PC-3 (cell line): ENCODE data around the gene ASH1L. TPM values are rescaled to one million over a fixed set of nuclear protein-coding genes. Genes with fewer than 3 reads are reported as not detected.
"Not testable (repeated sequence)": the region's sequence is repeated elsewhere in the genome, so short reads cannot be mapped to it uniquely, and the experiment has no call there.

Experiments used
- ATAC-seq: fragments of 200-7000 bp; cut with Tn5 transposase; 2 replicates; pipeline ENCODE4 v1.9.1; 2020; ENCODE audit warnings: mild to moderate bottlenecking, moderate library complexity
- BruUV-seq: library from RNA; stranded (reverse); fragments of 400-500 nt; replicated peaks from 2 replicates; lab custom pipeline; 2021; lab: Mats Ljungman, UMichigan
- CTCF ChIA-PET: fragments of 300-600 bp; sonication (Branson Sonifier 250); formaldehyde crosslinking; loops from one replicate; lab custom pipeline; 2022; ENCODE audit warnings: antibody characterized with exemption; lab: Charles Lee
- POLR2A ChIA-PET: fragments of 300-600 bp; sonication (Branson Sonifier 250); formaldehyde crosslinking; loops from one replicate; lab custom pipeline; 2022; ENCODE audit warnings: antibody characterized with exemption; ENCODE audit not compliant: unreplicated experiment; lab: Charles Lee
- DNase-seq: peaks from one replicate; pipeline ENCODE4 v3.0.0-alpha.2; 2015
- H2AFZ ChIP-seq: fragments of 300-600 bp; sonication (generic); 2 replicates; pipeline ENCODE4 v1.6.0; 2016; ENCODE audit warnings: antibody characterized with exemption, low read length
- H3F3A ChIP-seq: fragments of 300-600 bp; sonication (generic); one replicate; pipeline ENCODE4 v1.6.0; 2017; ENCODE audit warnings: antibody characterized with exemption, low read length, control low read depth, mild to moderate bottlenecking; ENCODE audit not compliant: unreplicated experiment
- H3K27ac ChIP-seq: fragments of 300-600 bp; sonication (generic); 2 replicates; pipeline ENCODE4 v1.5.1; 2016; ENCODE audit warnings: mild to moderate bottlenecking, low read length
- H3K27me3 ChIP-seq: fragments of 300-600 bp; sonication (generic); 2 replicates; pipeline ENCODE4 v1.6.1; 2016; ENCODE audit warnings: low read length, mixed read lengths
- H3K36me3 ChIP-seq: fragments of 300-600 bp; sonication (generic); 2 replicates; pipeline ENCODE4 v1.6.1; 2016; ENCODE audit warnings: low read depth, mixed run types, low read length, mixed read lengths
- H3K4me1 ChIP-seq: fragments of 300-600 bp; sonication (generic); 2 replicates; pipeline ENCODE4 v1.5.1; 2016; ENCODE audit warnings: low read length; ENCODE audit not compliant: insufficient read depth
- H3K4me2 ChIP-seq: fragments of 300-600 bp; sonication (generic); 2 replicates; pipeline ENCODE4 v1.6.0; 2016; ENCODE audit warnings: low read length
- H3K4me3 ChIP-seq: fragments of 300-600 bp; sonication (generic); 2 replicates; pipeline ENCODE4 v1.5.1; 2016; ENCODE audit warnings: mild to moderate bottlenecking, low read length, mixed read lengths
- H3K79me2 ChIP-seq: fragments of 300-600 bp; sonication (generic); 2 replicates; pipeline ENCODE4 v1.6.1; 2017; ENCODE audit warnings: low read length, mixed read lengths
- H3K9ac ChIP-seq: fragments of 300-600 bp; sonication (generic); 2 replicates; pipeline ENCODE4 v1.6.0; 2016; ENCODE audit warnings: mild to moderate bottlenecking, low read length
- H3K9me2 ChIP-seq: fragments of 300-600 bp; sonication (generic); replicated peaks from 2 replicates; pipeline ENCODE4 v1.6.1; 2016; ENCODE audit warnings: mixed run types, low read length, mixed read lengths
- H3K9me3 ChIP-seq: fragments of 300-600 bp; sonication (generic); 2 replicates; pipeline ENCODE4 v1.6.1; 2016; ENCODE audit warnings: low read length, mixed read lengths
- H4K20me1 ChIP-seq: fragments of 300-600 bp; sonication (generic); 2 replicates; pipeline ENCODE4 v1.6.1; 2016; ENCODE audit warnings: low read length, mixed read lengths
- CTCF ChIP-seq: fragments of 300-600 bp; sonication (generic); conservative IDR thresholded peaks from 2 replicates; pipeline ENCODE4 v1.5.1; 2017; ENCODE audit warnings: antibody characterized with exemption, low read depth, mild to moderate bottlenecking, low read length
- EZH2 ChIP-seq: fragments of 300-600 bp; sonication (generic); IDR thresholded peaks from one replicate; pipeline ENCODE4 v1.6.1; 2017; ENCODE audit warnings: antibody characterized with exemption, mild to moderate bottlenecking, low read length; ENCODE audit not compliant: unreplicated experiment
- EZH2phosphoT487 ChIP-seq: fragments of 300-600 bp; sonication (generic); IDR thresholded peaks from 2 replicates; pipeline ENCODE4 v1.6.1; 2018; ENCODE audit warnings: mild to moderate bottlenecking, antibody characterized with exemption, low read length, borderline replicate concordance
- intact Hi-C: fragments of 100-400 bp; cut with micrococcal nuclease; formaldehyde crosslinking; loops from 2 replicates; pipeline ENCODE4 v1.9.0; 2023
- total RNA-seq: library from RNA; depleted of rRNA; stranded (reverse); fragments of >200 nt; gene quantifications from 2 replicates; pipeline ENCODE4 v1.2.3, GENCODE V29; 2014

The ASH1L gene
- total RNA-seq, 1 experiment from 2014 or later: 27.6 TPM

DNA sequence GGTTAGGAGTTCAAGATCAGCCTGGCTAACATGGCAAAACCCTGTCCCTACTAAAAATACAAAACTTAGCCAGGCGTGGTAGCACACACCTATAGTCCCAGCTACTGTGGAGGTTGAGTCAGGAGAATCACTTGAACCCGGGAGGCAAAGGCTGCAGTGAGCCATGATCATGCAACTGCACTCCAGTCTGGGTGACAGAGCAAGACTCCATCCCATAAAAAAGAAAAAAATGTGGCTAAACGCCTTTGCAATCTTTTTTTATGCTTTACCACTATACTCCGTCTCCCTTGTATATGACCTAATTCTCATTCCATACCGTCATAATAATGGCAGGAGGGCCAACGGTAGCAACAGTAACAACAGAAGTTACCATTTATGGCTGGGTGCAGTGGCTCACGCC, 109.5 kb downstream of the ASH1L start:
- H3K36me3 ChIP-seq: peaks cover 13% of the 10 kb centered on the region; the same call in 1 of the 2 replicates
- ChIA-PET POLR2A (no interaction called here), CTCF (no interaction called here)
- intact Hi-C loops: no loop called here
- no peak for DNase-seq
- no peak for TF ChIP-seq EZH2phosphoT487
- TF ChIP-seq EZH2: no peak
- no peak for TF ChIP-seq CTCF
- no peak for ATAC-seq
- H3F3A ChIP-seq: no peaks in the 10 kb centered on the region
- H2AFZ ChIP-seq: no peak overlapping the region
- H3K79me2 ChIP-seq: no peaks in the 10 kb centered on the region
- H3K9me2 ChIP-seq: no peaks in the 10 kb centered on the region
- H3K9me3 ChIP-seq: no peaks in the 10 kb centered on the region
- H3K27me3 ChIP-seq: no peaks in the 10 kb centered on the region
- no peak overlapping the region for H3K27ac ChIP-seq
- H3K4me1 ChIP-seq: no peaks in the 10 kb centered on the region
- H4K20me1 ChIP-seq: no peaks in the 10 kb centered on the region
- H3K4me3 ChIP-seq: no peak overlapping the region
- no peak overlapping the region for H3K4me2 ChIP-seq
- BruUV-seq: no TSS peak
- no peak overlapping the region for H3K9ac ChIP-seq

GRCh38 chr1:155451199-155451598, 111.4 kb downstream of the ASH1L start:
- no peak for DNase-seq
- intact Hi-C loops: no loop called here
- Histone ChIP-seq H3K27me3 (no peaks in the 10 kb centered on the region), H3F3A (no peaks in the 10 kb centered on the region), H3K27ac (no peak overlapping the region), H3K9me2 (no peaks in the 10 kb centered on the region), H4K20me1 (no peaks in the 10 kb centered on the region), H2AFZ (no peak overlapping the region), H3K36me3 (peaks cover 9% of the 10 kb centered on the region; the same call in 1 of the 2 replicates), H3K9me3 (no peaks in the 10 kb centered on the region), H3K9ac (no peak overlapping the region), H3K79me2 (no peaks in the 10 kb centered on the region), H3K4me3 (no peak overlapping the region), H3K4me1 (no peaks in the 10 kb centered on the region), H3K4me2 (no peak overlapping the region)
- no TSS peak for BruUV-seq
- CTCF ChIA-PET: no interaction called here
- ATAC-seq: no peak
- POLR2A ChIA-PET: no interaction called here
- TF ChIP-seq EZH2: no peak
- TF ChIP-seq EZH2phosphoT487: no peak
- TF ChIP-seq CTCF: no peak

- H3K79me2 ChIP-seq, H3K4me2 ChIP-seq, H3K4me1 ChIP-seq, H3K9me3 ChIP-seq, H2AFZ ChIP-seq, H3K27me3 ChIP-seq, POLR2A ChIA-PET, H4K20me1 ChIP-seq, BruUV-seq, CTCF ChIA-PET, H3K9me2 ChIP-seq, H3K9ac ChIP-seq, H3F3A ChIP-seq, DNase-seq, intact Hi-C loops, H3K27ac ChIP-seq, H3K4me3 ChIP-seq, ATAC-seq: not testable (repeated sequence)
- peaks cover 14% of the 10 kb centered on the region; the same call in 1 of the 2 replicates for H3K36me3 ChIP-seq
These were observed 120.2 kb downstream of the ASH1L start for GRCh38 chr1:155442431-155442830.
